ENCODE data around the gene NOL11.
"Not testable (repeated sequence)": the region's sequence is repeated elsewhere in the genome, so short reads cannot be mapped to it uniquely, and the experiment has no call there.

Gene NOL11

GRCh38 chr17:67756766-67757165 is 39.0 kb downstream of the NOL11 start:
- DNase-seq, result not testable (repeated sequence)

GRCh38 chr17:67759355-67760171 is 41.8 kb downstream of the NOL11 start:
- DNase-seq, result peak; percentile 21

GRCh38 chr17:67765623-67766022 is 47.9 kb downstream of the NOL11 start:
- DNase-seq, result no peak

- DNase-seq, result no peak
These were observed 51.5 kb downstream of the NOL11 start for GRCh38 chr17:67769231-67769630.

GRCh38 chr17:67770539-67770938 is 52.8 kb downstream of the NOL11 start:
- DNase-seq, result no peak

GRCh38 chr17:67772679-67773078 is 54.9 kb downstream of the NOL11 start:
- no peak for DNase-seq

- DNase-seq, result no peak
These were observed 55.5 kb downstream of the NOL11 start for GRCh38 chr17:67773246-67773645.

- peak; percentile 45 for DNase-seq
These were observed 61.4 kb downstream of the NOL11 start for GRCh38 chr17:67779098-67779672.

- DNase-seq, result no peak
These were observed 66.8 kb downstream of the NOL11 start for GRCh38 chr17:67784364-67785121.

GRCh38 chr17:67785122-67785477 is 67.4 kb downstream of the NOL11 start:
- DNase-seq, result no peak

- no peak for DNase-seq
These were observed 67.8 kb downstream of the NOL11 start for GRCh38 chr17:67785504-67785903.
